ENCODE data around the gene DGKZ. TPM values are rescaled to one million over a fixed set of nuclear protein-coding genes. Genes with fewer than 3 reads are reported as not detected.
"Not testable (repeated sequence)": the region's sequence is repeated elsewhere in the genome, so short reads cannot be mapped to it uniquely, and the experiment has no call there.

Gene DGKZ
- total RNA-seq, 1 donor from 2014 or later, result 32.1 TPM

GRCh38 chr11:46366661-46367161, 19.4 kb downstream of the DGKZ start:
- DNase-seq (ENCODE audit: low read depth), result no peak

- no peak for DNase-seq (ENCODE audit: low read depth)
These were observed 20.1 kb downstream of the DGKZ start for GRCh38 chr11:46367244-46367915.

GRCh38 chr11:46367916-46368267, 20.6 kb downstream of the DGKZ start:
- DNase-seq (ENCODE audit: low read depth), result no peak

GRCh38 chr11:46369458-46370152, 22.3 kb downstream of the DGKZ start:
- no peak for DNase-seq (ENCODE audit: low read depth)

GRCh38 chr11:46370253-46370652, 23.0 kb downstream of the DGKZ start:
- DNase-seq (ENCODE audit: low read depth), result no peak

GRCh38 chr11:46371262-46371661, 24.0 kb downstream of the DGKZ start:
- not testable (repeated sequence) for DNase-seq (ENCODE audit: low read depth)

- no peak for DNase-seq (ENCODE audit: low read depth)
These were observed 24.8 kb downstream of the DGKZ start for GRCh38 chr11:46372086-46372485.

GRCh38 chr11:46372501-46372900, 25.2 kb downstream of the DGKZ start:
- DNase-seq (ENCODE audit: low read depth), result not testable (repeated sequence)

- DNase-seq (ENCODE audit: low read depth), result no peak
These were observed 26.8 kb downstream of the DGKZ start for GRCh38 chr11:46373787-46374740.

GRCh38 chr11:46374815-46375214, 27.6 kb downstream of the DGKZ start:
- no peak for DNase-seq (ENCODE audit: low read depth)

- no peak for DNase-seq (ENCODE audit: low read depth)
These were observed 28.3 kb downstream of the DGKZ start for GRCh38 chr11:46375392-46376101.

- DNase-seq (ENCODE audit: low read depth), result no peak
These were observed 29.2 kb downstream of the DGKZ start for GRCh38 chr11:46376258-46377050.

- no peak for DNase-seq (ENCODE audit: low read depth)
These were observed 30.0 kb downstream of the DGKZ start for GRCh38 chr11:46377290-46377689.

GRCh38 chr11:46377831-46378230, 30.6 kb downstream of the DGKZ start:
- DNase-seq (ENCODE audit: low read depth), result no peak

- DNase-seq (ENCODE audit: low read depth), result no peak
These were observed 31.0 kb downstream of the DGKZ start for GRCh38 chr11:46378296-46378695.

- no peak for DNase-seq (ENCODE audit: low read depth)
These were observed 31.7 kb downstream of the DGKZ start for GRCh38 chr11:46378811-46379481.

GRCh38 chr11:46379482-46380293, 32.4 kb downstream of the DGKZ start:
- not testable (repeated sequence) for DNase-seq (ENCODE audit: low read depth)

- DNase-seq (ENCODE audit: low read depth), result no peak
These were observed 33.2 kb downstream of the DGKZ start for GRCh38 chr11:46380340-46381047.

Data from renal cortical epithelial cell (primary cell).